GM10266 (cell line): Measurements from ENCODE around the gene P3H1.
"Not testable (repeated sequence)": the region's sequence is repeated elsewhere in the genome, so short reads cannot be mapped to it uniquely, and the experiment has no call there.

Experiments used
- DNase-seq: peaks from one replicate; pipeline ENCODE4 v3.0.0; 2012; ENCODE audit errors: extremely low spot score
- TF ChIP-seq, protein P1 (sequence below): IDR thresholded peaks from 2 replicates; pipeline ENCODE4 v1.5.1; 2012; ENCODE audit warnings: mild to moderate bottlenecking, low read depth; ENCODE audit not compliant: control insufficient read depth, insufficient read depth; ENCODE audit errors: missing control alignments

P3H1 gene

GRCh38 chr1:42735056-42735455 is 31.8 kb downstream of the P3H1 start:
- TF ChIP-seq, protein P1, sequence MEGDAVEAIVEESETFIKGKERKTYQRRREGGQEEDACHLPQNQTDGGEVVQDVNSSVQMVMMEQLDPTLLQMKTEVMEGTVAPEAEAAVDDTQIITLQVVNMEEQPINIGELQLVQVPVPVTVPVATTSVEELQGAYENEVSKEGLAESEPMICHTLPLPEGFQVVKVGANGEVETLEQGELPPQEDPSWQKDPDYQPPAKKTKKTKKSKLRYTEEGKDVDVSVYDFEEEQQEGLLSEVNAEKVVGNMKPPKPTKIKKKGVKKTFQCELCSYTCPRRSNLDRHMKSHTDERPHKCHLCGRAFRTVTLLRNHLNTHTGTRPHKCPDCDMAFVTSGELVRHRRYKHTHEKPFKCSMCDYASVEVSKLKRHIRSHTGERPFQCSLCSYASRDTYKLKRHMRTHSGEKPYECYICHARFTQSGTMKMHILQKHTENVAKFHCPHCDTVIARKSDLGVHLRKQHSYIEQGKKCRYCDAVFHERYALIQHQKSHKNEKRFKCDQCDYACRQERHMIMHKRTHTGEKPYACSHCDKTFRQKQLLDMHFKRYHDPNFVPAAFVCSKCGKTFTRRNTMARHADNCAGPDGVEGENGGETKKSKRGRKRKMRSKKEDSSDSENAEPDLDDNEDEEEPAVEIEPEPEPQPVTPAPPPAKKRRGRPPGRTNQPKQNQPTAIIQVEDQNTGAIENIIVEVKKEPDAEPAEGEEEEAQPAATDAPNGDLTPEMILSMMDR, result no peak
- DNase-seq, result no peak

DNA sequence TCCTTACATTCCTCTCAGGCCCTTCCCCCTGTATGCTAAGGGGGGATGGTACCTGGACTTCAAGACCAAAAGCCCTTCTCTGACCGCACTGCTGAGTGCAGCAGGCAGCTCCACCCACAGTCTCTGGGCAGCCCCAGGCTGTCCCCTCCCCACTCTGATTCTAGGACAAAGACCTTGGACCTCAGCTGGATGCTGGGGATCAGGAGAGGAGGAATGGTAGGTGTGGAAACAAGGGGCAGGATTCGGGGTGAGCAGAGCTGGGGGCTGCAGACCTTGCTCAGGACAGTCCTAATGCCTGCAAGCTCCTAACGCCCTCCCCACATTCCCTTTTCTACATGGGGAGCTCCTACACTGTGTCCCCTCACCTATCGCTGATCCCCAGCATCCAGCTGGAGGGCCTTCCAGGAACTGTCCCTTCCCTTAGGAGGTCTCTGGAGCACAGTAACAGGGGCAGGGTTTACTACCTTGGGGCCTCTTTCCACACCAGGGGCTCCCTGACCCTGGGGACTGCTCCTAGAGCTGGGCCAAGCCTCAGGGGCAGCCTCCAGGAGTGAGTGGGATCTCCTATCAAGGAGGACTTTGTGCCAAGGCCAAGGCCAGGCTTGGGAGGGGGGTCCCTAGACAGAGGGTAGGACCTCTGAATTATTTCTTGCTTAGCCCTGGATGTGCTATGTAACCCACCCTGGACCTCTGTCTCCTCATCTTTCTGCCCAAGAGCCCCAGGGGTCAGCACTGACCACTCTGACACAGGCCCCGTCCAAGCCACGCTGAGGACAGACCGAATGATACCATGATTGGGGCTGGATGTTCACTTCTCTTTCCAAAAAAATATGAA is 32.4 kb downstream of the P3H1 start:
- DNase-seq, result peak; percentile 7
- TF ChIP-seq, protein P1, result no peak

DNA sequence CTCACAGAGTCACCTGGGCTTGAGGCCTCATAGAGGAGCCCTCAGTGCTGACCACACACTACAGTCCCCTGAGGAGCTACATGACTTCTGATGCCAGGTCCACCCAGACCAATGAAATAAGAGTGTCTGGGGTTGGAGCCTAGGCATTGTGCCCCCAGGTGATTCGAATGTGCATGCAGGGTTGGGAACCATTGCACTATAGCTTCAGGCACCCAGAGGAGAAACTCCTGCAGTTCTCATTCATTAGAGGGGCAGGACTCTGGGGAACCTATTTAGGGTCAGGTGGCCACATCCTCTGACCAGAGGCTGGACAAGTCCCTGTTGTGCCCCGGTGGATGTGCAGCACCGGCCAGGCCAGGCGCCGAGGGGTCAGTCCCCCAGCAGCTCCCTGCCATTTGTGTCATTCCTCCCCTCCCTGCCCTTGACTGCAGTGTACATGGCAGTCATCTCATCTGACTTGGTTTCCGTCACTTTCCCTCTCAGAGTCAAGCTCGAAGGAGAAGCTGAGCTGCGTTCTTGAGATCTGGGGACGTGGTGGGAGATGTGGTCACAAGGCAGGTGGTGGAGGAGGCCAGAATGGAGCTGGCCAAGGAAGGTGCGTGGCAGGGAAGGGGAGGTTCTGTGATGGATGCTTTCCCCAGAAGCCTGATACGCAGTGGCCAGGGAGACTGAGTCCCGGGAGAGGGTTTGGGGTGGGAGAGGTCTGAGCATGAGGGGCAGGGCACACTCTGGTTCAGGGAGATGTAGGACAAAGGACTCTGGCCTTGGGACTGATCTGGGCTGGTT is 33.2 kb downstream of the P3H1 start:
- TF ChIP-seq, protein P1, result no peak
- peak; percentile 2 for DNase-seq

- DNase-seq, result no peak
- TF ChIP-seq, protein P1, result no peak
Observed at GRCh38 chr1:42732126-42732680, 34.6 kb downstream of the P3H1 start.

GRCh38 chr1:42731585-42731984 is 35.2 kb downstream of the P3H1 start:
- DNase-seq, result no peak
- TF ChIP-seq, protein P1, result no peak

DNA sequence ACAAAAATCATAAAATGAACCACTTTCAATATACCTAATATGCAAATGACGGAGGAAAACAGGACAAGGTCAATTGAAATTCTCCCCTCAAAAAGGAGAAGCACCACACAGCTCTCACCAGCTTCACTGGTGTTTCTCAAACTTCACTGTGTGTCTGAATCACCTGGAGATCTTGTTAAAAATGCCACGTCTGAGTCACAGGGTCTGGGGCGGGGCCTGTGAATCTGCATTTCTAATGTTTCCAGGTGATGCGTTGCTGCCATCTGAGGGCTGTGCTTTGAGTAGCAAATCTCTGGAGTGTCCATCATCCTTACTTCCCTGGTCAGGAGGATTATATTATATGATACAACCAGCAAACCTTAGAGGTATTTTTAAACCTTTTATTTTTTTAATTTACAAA is 35.8 kb downstream of the P3H1 start:
- no peak for DNase-seq
- TF ChIP-seq, protein P1, result peak; percentile 19

DNA sequence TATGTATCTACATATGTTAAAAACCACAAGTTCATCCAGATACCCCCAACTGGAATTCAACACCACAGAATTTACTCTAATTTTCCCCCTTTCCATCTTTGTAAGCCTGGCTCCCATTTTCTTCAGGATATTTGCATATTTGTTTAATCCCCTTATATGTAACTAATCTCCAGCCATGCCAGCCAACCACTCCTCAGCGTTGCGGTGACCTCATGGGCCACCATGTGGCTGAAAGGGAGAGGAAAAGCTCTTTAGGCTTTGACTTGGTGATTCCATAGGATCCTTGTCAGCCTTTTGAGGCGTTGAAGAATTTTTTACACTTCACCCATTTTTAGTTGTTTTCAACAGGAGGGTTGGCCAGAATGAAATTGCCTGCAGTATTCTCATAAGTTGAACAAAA is 36.8 kb downstream of the P3H1 start:
- DNase-seq, result no peak
- TF ChIP-seq, protein P1, result no peak

GRCh38 chr1:42725820-42726219 is 41.0 kb downstream of the P3H1 start:
- not testable (repeated sequence) for DNase-seq
